ENCODE results near the gene TMEM143.

Gene TMEM143

GRCh38 chr19:48354332-48354992, 9.3 kb downstream of the TMEM143 start:
- H3K27ac ChIP-seq: no peak overlapping the region
- TF ChIP-seq CTCF (conservative IDR thresholded peaks at IDR 0.05): no peak

GRCh38 chr19:48353677-48354076, 10.1 kb downstream of the TMEM143 start:
- H3K27ac ChIP-seq: no peak overlapping the region
- no peak for TF ChIP-seq CTCF (conservative IDR thresholded peaks at IDR 0.05)

GRCh38 chr19:48351341-48351752, 12.4 kb downstream of the TMEM143 start:
- no peak overlapping the region for H3K27ac ChIP-seq
- peak; percentile 82 for TF ChIP-seq CTCF (conservative IDR thresholded peaks at IDR 0.05)

- no peak overlapping the region for H3K27ac ChIP-seq
- no peak for TF ChIP-seq CTCF (conservative IDR thresholded peaks at IDR 0.05)
Observed at GRCh38 chr19:48350856-48351255, 12.9 kb downstream of the TMEM143 start.

GRCh38 chr19:48348737-48349136, 15.0 kb downstream of the TMEM143 start:
- no peak for TF ChIP-seq CTCF (conservative IDR thresholded peaks at IDR 0.05)
- H3K27ac ChIP-seq: peak overlapping the region; percentile 80

GRCh38 chr19:48348045-48348444, 15.7 kb downstream of the TMEM143 start:
- peak overlapping the region; percentile 80 for H3K27ac ChIP-seq
- TF ChIP-seq CTCF (conservative IDR thresholded peaks at IDR 0.05): no peak

- no peak overlapping the region for H3K27ac ChIP-seq
- TF ChIP-seq CTCF (conservative IDR thresholded peaks at IDR 0.05): no peak
Observed at GRCh38 chr19:48346191-48346590, 17.5 kb downstream of the TMEM143 start.

All from VCaP (cell line).